GM23338 (cell line): ENCODE measurements around the gene MRAP. TPM values are rescaled to one million over a fixed set of nuclear protein-coding genes. Genes with fewer than 3 reads are reported as not detected.

Source experiments
- ATAC-seq: fragments of 200-7000 bp; cut with Tn5 transposase; 3 replicates; pipeline ENCODE4 v1.9.1; 2020
- DNase-seq: peaks from one replicate; pipeline ENCODE4 v3.0.0-alpha.2; 2015; ENCODE audit warnings: low spot score
- H2AFZ ChIP-seq: fragments of 200-600 bp; sonication (generic); 2 replicates; pipeline ENCODE4 v1.8.0; 2016; ENCODE audit warnings: antibody characterized with exemption, mild to moderate bottlenecking, moderate library complexity
- H3F3A ChIP-seq: fragments of 200-600 bp; sonication (generic); replicated peaks from 2 replicates; pipeline ENCODE4 v1.8.0; 2017; ENCODE audit warnings: antibody characterized with exemption, mixed run types, low read depth
- H3K27ac ChIP-seq: fragments of 200-600 bp; sonication (generic); 2 replicates; pipeline ENCODE4 v1.6.1; 2016; ENCODE audit warnings: low read depth
- H3K27me3 ChIP-seq: fragments of 200-600 bp; sonication (generic); 2 replicates; pipeline ENCODE4 v1.8.0; 2016; ENCODE audit warnings: mild to moderate bottlenecking, mixed run types, moderate library complexity; ENCODE audit not compliant: insufficient read depth
- H3K36me3 ChIP-seq: fragments of 200-600 bp; sonication (generic); 2 replicates; pipeline ENCODE4 v1.8.0; 2016; ENCODE audit warnings: mild to moderate bottlenecking; ENCODE audit not compliant: insufficient read depth
- H3K4me1 ChIP-seq: fragments of 200-600 bp; sonication (generic); 2 replicates; pipeline ENCODE4 v1.8.0; 2016; ENCODE audit warnings: mild to moderate bottlenecking, moderate library complexity; ENCODE audit not compliant: insufficient read depth
- H3K4me2 ChIP-seq: fragments of 200-600 bp; sonication (generic); 2 replicates; pipeline ENCODE4 v1.7.1; 2017; ENCODE audit warnings: mixed run types
- H3K4me3 ChIP-seq: fragments of 200-600 bp; sonication (generic); 2 replicates; pipeline ENCODE4 v1.6.1; 2016; ENCODE audit warnings: mixed run types
- H3K79me2 ChIP-seq: fragments of 200-600 bp; sonication (generic); replicated peaks from 2 replicates; pipeline ENCODE4 v1.8.0; 2017; ENCODE audit warnings: mild to moderate bottlenecking; ENCODE audit not compliant: insufficient read depth
- H3K9me2 ChIP-seq: fragments of 200-600 bp; sonication (generic); 2 replicates; pipeline ENCODE4 v1.8.0; 2017; ENCODE audit not compliant: insufficient read depth
- H4K20me1 ChIP-seq: fragments of 200-600 bp; sonication (generic); replicated peaks from 2 replicates; pipeline ENCODE4 v1.8.0; 2017; ENCODE audit warnings: mild to moderate bottlenecking; ENCODE audit not compliant: insufficient read depth
- H3K27ac Mint-ChIP-seq: 2 replicates; pipeline ENCODE4 v1.8.0; 2020; ENCODE audit warnings: inconsistent platforms, mild to moderate bottlenecking, moderate library complexity, mixed read lengths
- H3K27me3 Mint-ChIP-seq: 3 replicates; pipeline ENCODE4 v1.8.0; 2022; ENCODE audit warnings: low read depth, mild to moderate bottlenecking, moderate library complexity, mixed read lengths, inconsistent platforms; ENCODE audit not compliant: insufficient read depth, poor library complexity
- H3K36me3 Mint-ChIP-seq: 3 replicates; pipeline ENCODE4 v1.8.0; 2021; ENCODE audit warnings: low read depth, mild to moderate bottlenecking, inconsistent platforms, moderate library complexity, mixed read lengths
- H3K4me1 Mint-ChIP-seq: 3 replicates; pipeline ENCODE4 v1.8.0; 2020; ENCODE audit warnings: mild to moderate bottlenecking, inconsistent platforms, mixed read lengths
- H3K4me3 Mint-ChIP-seq: 3 replicates; pipeline ENCODE4 v1.8.0; 2021; ENCODE audit warnings: moderate library complexity, mild to moderate bottlenecking, inconsistent platforms, mixed read lengths
- H3K9me3 Mint-ChIP-seq: 3 replicates; pipeline ENCODE4 v1.8.0; 2020; ENCODE audit warnings: moderate library complexity, mild to moderate bottlenecking, inconsistent platforms, mixed read lengths
- EZH2 ChIP-seq: fragments of 200-600 bp; sonication (generic); IDR thresholded peaks from one replicate; pipeline ENCODE4 v1.8.0; 2017; ENCODE audit warnings: antibody characterized with exemption, mild to moderate bottlenecking, low read depth; ENCODE audit not compliant: unreplicated experiment
- EZH2phosphoT487 ChIP-seq: fragments of 200-600 bp; sonication (generic); IDR thresholded peaks from one replicate; pipeline ENCODE4 v1.8.1; 2018; ENCODE audit warnings: antibody characterized with exemption; ENCODE audit not compliant: unreplicated experiment
- JUNB ChIP-seq: IDR thresholded peaks from one replicate; pipeline ENCODE4 v1.6.1; 2016; ENCODE audit warnings: antibody characterized with exemption; ENCODE audit not compliant: unreplicated experiment
- NANOG ChIP-seq: IDR thresholded peaks from 2 replicates; pipeline ENCODE4 v1.6.1; 2016; ENCODE audit warnings: antibody characterized with exemption, borderline replicate concordance
- POLR2AphosphoS5 ChIP-seq: IDR thresholded peaks from 2 replicates; pipeline ENCODE4 v1.6.1; 2016; ENCODE audit warnings: antibody characterized with exemption, low read depth
- STAT1 ChIP-seq: IDR thresholded peaks from one replicate; pipeline ENCODE4 v1.6.1; 2016; ENCODE audit warnings: antibody characterized with exemption; ENCODE audit not compliant: unreplicated experiment
- ZNF114 ChIP-seq: fragments of 250-450 bp; sonication (Bioruptor Pico); IDR thresholded peaks from 2 replicates; pipeline ENCODE4 v1.5.0; 2020; ENCODE audit warnings: mild to moderate bottlenecking, moderate library complexity
- ZNF331 ChIP-seq: fragments of 250-450 bp; sonication (Bioruptor Pico); IDR thresholded peaks from 2 replicates; pipeline ENCODE4 v1.5.0; 2020; ENCODE audit warnings: low read depth, mild to moderate bottlenecking, moderate library complexity
- polyA plus RNA-seq: library from polyadenylated mRNA; unstranded; fragments of >200 nt; fragmentation: Nextera tagmentation; extraction: Ambion mirVana; gene quantifications from 2 replicates; pipeline ENCODE4 v1.2.1, GENCODE V29; 2016
- total RNA-seq: library from RNA; depleted of rRNA; stranded (reverse); fragments of >200 nt; shearing (Covaris generic); gene quantifications from 2 replicates; pipeline ENCODE4 v1.2.3, GENCODE V29; 2014
- TF ChIP-seq, protein P1 (sequence below): fragments of 250-450 bp; sonication (Bioruptor Pico); IDR thresholded peaks from 2 replicates; pipeline ENCODE4 v1.5.0; 2020; ENCODE audit warnings: mild to moderate bottlenecking, moderate library complexity

The MRAP gene
- total and polyA plus RNA-seq, 2 experiments from 2014 or later, result 0.78 TPM; not detected in 1

DNA sequence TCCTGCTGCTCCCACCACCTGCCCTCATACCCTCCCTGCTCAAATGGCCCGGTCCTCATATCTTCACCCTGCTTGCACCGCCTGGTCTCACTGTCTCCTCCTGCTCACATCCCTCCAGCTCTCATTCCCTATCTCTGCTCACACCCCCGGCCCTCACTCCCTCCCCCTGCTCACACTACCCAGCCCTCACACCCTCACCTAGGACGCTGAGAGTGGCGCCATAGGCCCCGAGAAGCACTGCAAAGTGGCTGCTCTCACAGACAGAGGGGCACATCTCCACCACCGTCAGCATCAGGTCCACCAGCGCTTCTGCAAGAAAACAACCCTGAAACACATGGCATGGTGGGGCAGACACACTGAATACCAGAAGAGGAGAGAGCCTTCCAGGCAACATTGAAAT, 38.6 kb downstream of the MRAP start (continued):
- TF ChIP-seq, protein P1, sequence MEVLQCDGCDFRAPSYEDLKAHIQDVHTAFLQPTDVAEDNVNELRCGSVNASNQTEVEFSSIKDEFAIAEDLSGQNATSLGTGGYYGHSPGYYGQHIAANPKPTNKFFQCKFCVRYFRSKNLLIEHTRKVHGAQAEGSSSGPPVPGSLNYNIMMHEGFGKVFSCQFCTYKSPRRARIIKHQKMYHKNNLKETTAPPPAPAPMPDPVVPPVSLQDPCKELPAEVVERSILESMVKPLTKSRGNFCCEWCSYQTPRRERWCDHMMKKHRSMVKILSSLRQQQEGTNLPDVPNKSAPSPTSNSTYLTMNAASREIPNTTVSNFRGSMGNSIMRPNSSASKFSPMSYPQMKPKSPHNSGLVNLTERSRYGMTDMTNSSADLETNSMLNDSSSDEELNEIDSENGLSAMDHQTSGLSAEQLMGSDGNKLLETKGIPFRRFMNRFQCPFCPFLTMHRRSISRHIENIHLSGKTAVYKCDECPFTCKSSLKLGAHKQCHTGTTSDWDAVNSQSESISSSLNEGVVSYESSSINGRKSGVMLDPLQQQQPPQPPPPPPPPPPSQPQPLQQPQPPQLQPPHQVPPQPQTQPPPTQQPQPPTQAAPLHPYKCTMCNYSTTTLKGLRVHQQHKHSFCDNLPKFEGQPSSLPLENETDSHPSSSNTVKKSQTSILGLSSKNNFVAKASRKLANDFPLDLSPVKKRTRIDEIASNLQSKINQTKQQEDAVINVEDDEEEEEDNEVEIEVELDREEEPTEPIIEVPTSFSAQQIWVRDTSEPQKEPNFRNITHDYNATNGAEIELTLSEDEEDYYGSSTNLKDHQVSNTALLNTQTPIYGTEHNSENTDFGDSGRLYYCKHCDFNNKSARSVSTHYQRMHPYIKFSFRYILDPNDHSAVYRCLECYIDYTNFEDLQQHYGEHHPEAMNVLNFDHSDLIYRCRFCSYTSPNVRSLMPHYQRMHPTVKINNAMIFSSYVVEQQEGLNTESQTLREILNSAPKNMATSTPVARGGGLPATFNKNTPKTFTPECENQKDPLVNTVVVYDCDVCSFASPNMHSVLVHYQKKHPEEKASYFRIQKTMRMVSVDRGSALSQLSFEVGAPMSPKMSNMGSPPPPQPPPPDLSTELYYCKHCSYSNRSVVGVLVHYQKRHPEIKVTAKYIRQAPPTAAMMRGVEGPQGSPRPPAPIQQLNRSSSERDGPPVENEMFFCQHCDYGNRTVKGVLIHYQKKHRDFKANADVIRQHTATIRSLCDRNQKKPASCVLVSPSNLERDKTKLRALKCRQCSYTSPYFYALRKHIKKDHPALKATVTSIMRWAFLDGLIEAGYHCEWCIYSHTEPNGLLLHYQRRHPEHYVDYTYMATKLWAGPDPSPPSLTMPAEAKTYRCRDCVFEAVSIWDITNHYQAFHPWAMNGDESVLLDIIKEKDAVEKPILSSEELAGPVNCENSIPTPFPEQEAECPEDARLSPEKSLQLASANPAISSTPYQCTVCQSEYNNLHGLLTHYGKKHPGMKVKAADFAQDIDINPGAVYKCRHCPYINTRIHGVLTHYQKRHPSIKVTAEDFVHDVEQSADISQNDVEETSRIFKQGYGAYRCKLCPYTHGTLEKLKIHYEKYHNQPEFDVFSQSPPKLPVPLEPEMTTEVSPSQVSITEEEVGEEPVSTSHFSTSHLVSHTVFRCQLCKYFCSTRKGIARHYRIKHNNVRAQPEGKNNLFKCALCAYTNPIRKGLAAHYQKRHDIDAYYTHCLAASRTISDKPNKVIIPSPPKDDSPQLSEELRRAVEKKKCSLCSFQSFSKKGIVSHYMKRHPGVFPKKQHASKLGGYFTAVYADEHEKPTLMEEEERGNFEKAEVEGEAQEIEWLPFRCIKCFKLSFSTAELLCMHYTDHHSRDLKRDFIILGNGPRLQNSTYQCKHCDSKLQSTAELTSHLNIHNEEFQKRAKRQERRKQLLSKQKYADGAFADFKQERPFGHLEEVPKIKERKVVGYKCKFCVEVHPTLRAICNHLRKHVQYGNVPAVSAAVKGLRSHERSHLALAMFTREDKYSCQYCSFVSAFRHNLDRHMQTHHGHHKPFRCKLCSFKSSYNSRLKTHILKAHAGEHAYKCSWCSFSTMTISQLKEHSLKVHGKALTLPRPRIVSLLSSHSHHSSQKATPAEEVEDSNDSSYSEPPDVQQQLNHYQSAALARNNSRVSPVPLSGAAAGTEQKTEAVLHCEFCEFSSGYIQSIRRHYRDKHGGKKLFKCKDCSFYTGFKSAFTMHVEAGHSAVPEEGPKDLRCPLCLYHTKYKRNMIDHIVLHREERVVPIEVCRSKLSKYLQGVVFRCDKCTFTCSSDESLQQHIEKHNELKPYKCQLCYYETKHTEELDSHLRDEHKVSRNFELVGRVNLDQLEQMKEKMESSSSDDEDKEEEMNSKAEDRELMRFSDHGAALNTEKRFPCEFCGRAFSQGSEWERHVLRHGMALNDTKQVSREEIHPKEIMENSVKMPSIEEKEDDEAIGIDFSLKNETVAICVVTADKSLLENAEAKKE (CRISPR knock-in tag), result no peak
- TF ChIP-seq STAT1 (no peak), NANOG (no peak), JUNB (no peak)

DNA sequence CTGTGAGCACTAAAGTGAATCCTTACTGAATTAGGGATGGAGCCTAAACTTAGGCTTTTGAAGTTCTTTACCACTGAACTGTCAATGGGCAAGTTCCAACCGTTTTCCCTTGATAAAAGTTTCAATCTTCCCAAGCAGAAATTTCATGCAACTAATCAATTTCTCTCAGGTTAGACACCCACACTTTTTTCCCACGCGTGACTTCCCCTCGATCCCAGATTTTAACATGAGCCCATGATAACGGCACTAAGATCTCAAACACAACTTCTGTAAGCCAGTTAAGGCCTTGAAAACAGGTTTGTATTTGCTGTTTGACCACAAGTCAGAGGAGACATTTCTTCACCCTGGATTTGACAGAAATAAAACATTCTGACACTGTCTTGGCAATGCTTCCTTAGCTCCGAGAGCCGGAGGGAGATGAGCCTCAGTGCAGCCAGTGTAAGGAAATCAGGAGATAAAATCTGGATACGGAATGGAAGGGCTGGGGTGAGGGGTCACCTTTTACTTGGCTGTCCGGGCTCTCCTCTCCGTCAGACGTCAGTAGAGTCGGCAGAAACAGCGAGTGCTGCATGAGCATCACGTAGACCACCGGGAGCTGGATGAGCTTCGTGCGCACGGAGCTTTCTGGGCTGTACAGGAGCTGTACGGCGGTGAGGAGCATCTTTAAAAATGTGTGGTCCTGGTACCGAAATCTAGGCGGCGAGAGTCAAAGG, 39.7 kb downstream of the MRAP start:
- no peaks in the 10 kb centered on the region for H3F3A ChIP-seq
- peaks cover 19% of the 10 kb centered on the region for H3K4me1 Mint-ChIP-seq
- peaks cover 7% of the 10 kb centered on the region; the same call in 1 of the 2 replicates for H4K20me1 ChIP-seq
- H2AFZ ChIP-seq, result no peak overlapping the region
- DNase-seq (no peak), ATAC-seq (no peak)
- H3K27ac Mint-ChIP-seq, result no peak overlapping the region
- no peak overlapping the region for H3K27ac ChIP-seq
- no peak overlapping the region for H3K4me3 Mint-ChIP-seq
- no peaks in the 10 kb centered on the region for H3K9me2 ChIP-seq
- no peak overlapping the region for H3K4me3 ChIP-seq
- peaks cover 80% of the 10 kb centered on the region for H3K36me3 Mint-ChIP-seq
- no peaks in the 10 kb centered on the region for H3K9me3 Mint-ChIP-seq
- peaks cover 5% of the 10 kb centered on the region for H3K27me3 Mint-ChIP-seq
- no peaks in the 10 kb centered on the region for H3K27me3 ChIP-seq
- H3K4me2 ChIP-seq, result no peak overlapping the region
- H3K4me1 ChIP-seq, result no peaks in the 10 kb centered on the region
- peaks cover 37% of the 10 kb centered on the region for H3K36me3 ChIP-seq
- H3K79me2 ChIP-seq, result peaks cover 2% of the 10 kb centered on the region; the same call in 1 of the 2 replicates
- TF ChIP-seq, protein P1 (CRISPR knock-in tag), result no peak
- TF ChIP-seq NANOG (no peak), STAT1 (no peak), JUNB (no peak), EZH2phosphoT487 (no peak), EZH2 (no peak), ZNF331 (no peak), ZNF114 (CRISPR knock-in tag) (no peak), POLR2AphosphoS5 (no peak)
